ENCODE data around the gene CBARP. TPM values are rescaled to one million over a fixed set of nuclear protein-coding genes. Genes with fewer than 3 reads are reported as not detected.

Gene CBARP
- total and polyA plus RNA-seq, 9 of the 15 experiments (the other 6 are each of a cell fraction or from before 2014, with no cell fraction given) = 0.03 to 8.9 (median 1.2) TPM; not detected in 1

DNA sequence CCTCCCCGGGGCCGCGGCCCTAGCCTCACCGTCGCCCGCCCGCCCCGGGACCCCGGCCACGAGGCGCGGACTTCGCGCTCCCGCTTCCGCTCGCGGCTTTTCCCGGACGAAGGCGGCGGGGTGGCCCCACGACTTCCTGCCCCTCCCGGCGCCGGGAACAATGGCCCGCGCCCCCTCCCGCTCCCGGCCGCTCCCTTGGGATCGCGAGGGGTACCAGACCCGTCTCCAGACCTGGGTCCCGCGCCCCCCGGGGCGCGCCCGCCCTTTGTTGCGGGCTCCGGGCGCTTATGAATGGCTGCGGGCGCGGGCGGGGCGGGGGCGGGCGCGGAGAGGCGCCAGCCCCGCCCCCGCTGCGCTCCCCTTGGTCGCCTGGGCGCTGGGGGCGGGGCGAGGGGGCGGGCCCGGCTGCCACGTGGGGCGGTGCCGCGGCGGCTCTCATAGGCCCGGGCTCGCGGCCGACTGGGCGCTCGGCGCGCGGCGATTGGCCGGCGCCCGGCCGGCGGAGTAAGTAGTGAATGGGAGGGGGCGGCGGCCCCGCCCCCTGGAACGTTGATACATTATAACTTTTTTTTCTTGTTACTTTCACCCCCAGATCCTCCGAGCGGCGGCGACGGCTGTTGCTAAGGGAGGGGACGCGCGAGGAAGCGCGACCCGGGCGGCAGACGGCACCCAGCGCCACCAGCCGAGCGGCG is 11.6 kb upstream of the CBARP start (continued):
- TF ChIP-seq, protein P1, sequence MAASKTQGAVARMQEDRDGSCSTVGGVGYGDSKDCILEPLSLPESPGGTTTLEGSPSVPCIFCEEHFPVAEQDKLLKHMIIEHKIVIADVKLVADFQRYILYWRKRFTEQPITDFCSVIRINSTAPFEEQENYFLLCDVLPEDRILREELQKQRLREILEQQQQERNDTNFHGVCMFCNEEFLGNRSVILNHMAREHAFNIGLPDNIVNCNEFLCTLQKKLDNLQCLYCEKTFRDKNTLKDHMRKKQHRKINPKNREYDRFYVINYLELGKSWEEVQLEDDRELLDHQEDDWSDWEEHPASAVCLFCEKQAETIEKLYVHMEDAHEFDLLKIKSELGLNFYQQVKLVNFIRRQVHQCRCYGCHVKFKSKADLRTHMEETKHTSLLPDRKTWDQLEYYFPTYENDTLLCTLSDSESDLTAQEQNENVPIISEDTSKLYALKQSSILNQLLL (CRISPR knock-in tag; IDR thresholded peaks at IDR 0.05; ENCODE audit: borderline replicate concordance) = no peak
- TF ChIP-seq CSDE1 (IDR thresholded peaks at IDR 0.05) (no peak), SNRNP70 (optimal IDR thresholded peaks at IDR 0.05; ENCODE audit: low read depth, low read length) (no peak), ZNF551 (CRISPR knock-in tag; IDR thresholded peaks at IDR 0.05) (no peak), LEF1 (IDR thresholded peaks at IDR 0.05) (no peak), PHTF2 (CRISPR knock-in tag; IDR thresholded peaks at IDR 0.05) (no peak), ZBTB1 (CRISPR knock-in tag; IDR thresholded peaks at IDR 0.05; ENCODE audit: borderline replicate concordance, low read depth) (peak; percentile 86), MEIS2 (IDR thresholded peaks at IDR 0.05; ENCODE audit: partially characterized antibody) (no peak), DDX20 (tag; IDR thresholded peaks at IDR 0.05; ENCODE audit: low read depth) (no peak), XRCC3 (IDR thresholded peaks at IDR 0.05) (no peak), MCM5 (IDR thresholded peaks at IDR 0.05; ENCODE audit: low read depth) (no peak), HDAC8 (tag; IDR thresholded peaks at IDR 0.05) (no peak), KAT2B (IDR thresholded peaks at IDR 0.05; ENCODE audit: low read depth, low read length) (no peak), NFXL1 (CRISPR knock-in tag; IDR thresholded peaks at IDR 0.05) (no peak), IFI16 (CRISPR knock-in tag; IDR thresholded peaks at IDR 0.05) (no peak), PHB2 (IDR thresholded peaks at IDR 0.05; ENCODE audit: low read depth) (no peak), ZNF586 (CRISPR knock-in tag; conservative IDR thresholded peaks at IDR 0.05) (no peak), POLR2G (IDR thresholded peaks at IDR 0.05; ENCODE audit: low read depth, low read length) (peak; percentile 91), NR2C2 (CRISPR knock-in tag; IDR thresholded peaks at IDR 0.05) (0 out of 2 replicates have a peak, but pooled peaks have one; percentile 23), NR2C2 (tag; IDR thresholded peaks at IDR 0.05) (peak; percentile 31; the same call in 1 of the 2 replicates), IRF2 (CRISPR knock-in tag; IDR thresholded peaks at IDR 0.05) (no peak)
- TF ChIP-seq, protein P2, sequence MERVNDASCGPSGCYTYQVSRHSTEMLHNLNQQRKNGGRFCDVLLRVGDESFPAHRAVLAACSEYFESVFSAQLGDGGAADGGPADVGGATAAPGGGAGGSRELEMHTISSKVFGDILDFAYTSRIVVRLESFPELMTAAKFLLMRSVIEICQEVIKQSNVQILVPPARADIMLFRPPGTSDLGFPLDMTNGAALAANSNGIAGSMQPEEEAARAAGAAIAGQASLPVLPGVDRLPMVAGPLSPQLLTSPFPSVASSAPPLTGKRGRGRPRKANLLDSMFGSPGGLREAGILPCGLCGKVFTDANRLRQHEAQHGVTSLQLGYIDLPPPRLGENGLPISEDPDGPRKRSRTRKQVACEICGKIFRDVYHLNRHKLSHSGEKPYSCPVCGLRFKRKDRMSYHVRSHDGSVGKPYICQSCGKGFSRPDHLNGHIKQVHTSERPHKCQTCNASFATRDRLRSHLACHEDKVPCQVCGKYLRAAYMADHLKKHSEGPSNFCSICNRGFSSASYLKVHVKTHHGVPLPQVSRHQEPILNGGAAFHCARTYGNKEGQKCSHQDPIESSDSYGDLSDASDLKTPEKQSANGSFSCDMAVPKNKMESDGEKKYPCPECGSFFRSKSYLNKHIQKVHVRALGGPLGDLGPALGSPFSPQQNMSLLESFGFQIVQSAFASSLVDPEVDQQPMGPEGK (CRISPR knock-in tag; IDR thresholded peaks at IDR 0.05; ENCODE audit: borderline replicate concordance) = no peak
- TF ChIP-seq, protein P3, sequence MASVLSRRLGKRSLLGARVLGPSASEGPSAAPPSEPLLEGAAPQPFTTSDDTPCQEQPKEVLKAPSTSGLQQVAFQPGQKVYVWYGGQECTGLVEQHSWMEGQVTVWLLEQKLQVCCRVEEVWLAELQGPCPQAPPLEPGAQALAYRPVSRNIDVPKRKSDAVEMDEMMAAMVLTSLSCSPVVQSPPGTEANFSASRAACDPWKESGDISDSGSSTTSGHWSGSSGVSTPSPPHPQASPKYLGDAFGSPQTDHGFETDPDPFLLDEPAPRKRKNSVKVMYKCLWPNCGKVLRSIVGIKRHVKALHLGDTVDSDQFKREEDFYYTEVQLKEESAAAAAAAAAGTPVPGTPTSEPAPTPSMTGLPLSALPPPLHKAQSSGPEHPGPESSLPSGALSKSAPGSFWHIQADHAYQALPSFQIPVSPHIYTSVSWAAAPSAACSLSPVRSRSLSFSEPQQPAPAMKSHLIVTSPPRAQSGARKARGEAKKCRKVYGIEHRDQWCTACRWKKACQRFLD (CRISPR knock-in tag; IDR thresholded peaks at IDR 0.05) = peak; percentile 45; the same call in 1 of the 2 replicates
- TF ChIP-seq, protein P4, sequence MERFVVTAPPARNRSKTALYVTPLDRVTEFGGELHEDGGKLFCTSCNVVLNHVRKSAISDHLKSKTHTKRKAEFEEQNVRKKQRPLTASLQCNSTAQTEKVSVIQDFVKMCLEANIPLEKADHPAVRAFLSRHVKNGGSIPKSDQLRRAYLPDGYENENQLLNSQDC (CRISPR knock-in tag; IDR thresholded peaks at IDR 0.05) = no peak
- TF ChIP-seq, protein P5, sequence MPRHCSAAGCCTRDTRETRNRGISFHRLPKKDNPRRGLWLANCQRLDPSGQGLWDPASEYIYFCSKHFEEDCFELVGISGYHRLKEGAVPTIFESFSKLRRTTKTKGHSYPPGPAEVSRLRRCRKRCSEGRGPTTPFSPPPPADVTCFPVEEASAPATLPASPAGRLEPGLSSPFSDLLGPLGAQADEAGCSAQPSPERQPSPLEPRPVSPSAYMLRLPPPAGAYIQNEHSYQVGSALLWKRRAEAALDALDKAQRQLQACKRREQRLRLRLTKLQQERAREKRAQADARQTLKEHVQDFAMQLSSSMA (CRISPR knock-in tag; IDR thresholded peaks at IDR 0.05) = no peak

Data from K562 (cell line).